DND-41 (cell line): ENCODE measurements around the gene DGUOK.

Source experiments
- EZH2 ChIP-seq: IDR thresholded peaks from 3 replicates; pipeline ENCODE4 v1.6.1; 2012; ENCODE audit warnings: borderline replicate concordance, low read depth, mild to moderate bottlenecking, moderate library complexity, low read length, inconsistent platforms; ENCODE audit not compliant: severe bottlenecking
- TF ChIP-seq, protein P1 (sequence below): IDR thresholded peaks from 2 replicates; pipeline ENCODE4 v1.5.1; 2012; ENCODE audit warnings: borderline replicate concordance, low read length, moderate library complexity, mild to moderate bottlenecking; ENCODE audit not compliant: poor library complexity, severe bottlenecking; ENCODE audit errors: extremely low read depth

- TF ChIP-seq, protein P1, sequence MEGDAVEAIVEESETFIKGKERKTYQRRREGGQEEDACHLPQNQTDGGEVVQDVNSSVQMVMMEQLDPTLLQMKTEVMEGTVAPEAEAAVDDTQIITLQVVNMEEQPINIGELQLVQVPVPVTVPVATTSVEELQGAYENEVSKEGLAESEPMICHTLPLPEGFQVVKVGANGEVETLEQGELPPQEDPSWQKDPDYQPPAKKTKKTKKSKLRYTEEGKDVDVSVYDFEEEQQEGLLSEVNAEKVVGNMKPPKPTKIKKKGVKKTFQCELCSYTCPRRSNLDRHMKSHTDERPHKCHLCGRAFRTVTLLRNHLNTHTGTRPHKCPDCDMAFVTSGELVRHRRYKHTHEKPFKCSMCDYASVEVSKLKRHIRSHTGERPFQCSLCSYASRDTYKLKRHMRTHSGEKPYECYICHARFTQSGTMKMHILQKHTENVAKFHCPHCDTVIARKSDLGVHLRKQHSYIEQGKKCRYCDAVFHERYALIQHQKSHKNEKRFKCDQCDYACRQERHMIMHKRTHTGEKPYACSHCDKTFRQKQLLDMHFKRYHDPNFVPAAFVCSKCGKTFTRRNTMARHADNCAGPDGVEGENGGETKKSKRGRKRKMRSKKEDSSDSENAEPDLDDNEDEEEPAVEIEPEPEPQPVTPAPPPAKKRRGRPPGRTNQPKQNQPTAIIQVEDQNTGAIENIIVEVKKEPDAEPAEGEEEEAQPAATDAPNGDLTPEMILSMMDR = no peak
- TF ChIP-seq EZH2 = no peak
Observed at GRCh38 chr2:73894475-73894850, 32.2 kb upstream of the DGUOK start.
